Right renal pelvis (tissue), 4 donors: ENCODE measurements around the gene F2RL2. TPM values are rescaled to one million over a fixed set of nuclear protein-coding genes. Genes with fewer than 3 reads are reported as not detected.
"Not testable (repeated sequence)": the region's sequence is repeated elsewhere in the genome, so short reads cannot be mapped to it uniquely, and the experiment has no call there.

Experiments
- DNase-seq, 4 donors: peaks; one replicate each; pipeline ENCODE4 v3.0.0-alpha.2; 2013; ENCODE audit warnings: low read depth in 4 of 4, low spot score in 3 of 4, missing footprints in 1 of 4
- polyA plus RNA-seq, 4 donors: library from polyadenylated mRNA; unstranded; fragments of 120-200 nt; gene quantifications; one replicate each; pipeline ENCODE4 v1.2.1, GENCODE V29; 2013; ENCODE audit not compliant: insufficient read length in 4 of 4

F2RL2 gene
- polyA plus RNA-seq, 4 donors = 0.35 to 0.73 (median 0.50) TPM

DNA sequence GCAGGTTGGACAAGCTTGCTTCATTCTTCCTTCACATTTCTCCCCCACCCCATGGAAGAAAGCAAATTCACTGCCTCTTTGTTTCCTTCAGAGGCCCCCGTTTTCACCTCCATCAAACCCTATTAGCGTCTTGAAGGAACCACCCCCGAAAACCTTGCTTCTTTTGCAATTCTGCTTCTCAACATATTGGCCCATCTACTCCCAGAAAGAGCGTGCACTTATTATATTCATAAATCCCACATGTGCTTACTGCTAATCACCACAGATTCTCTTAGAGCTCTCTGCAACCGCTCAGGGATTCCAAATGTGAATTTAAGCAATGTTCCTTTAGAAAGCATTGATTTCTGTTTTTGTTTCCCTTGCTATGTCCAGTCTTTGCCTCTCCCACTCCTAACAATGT lies 1.1 kb downstream of the F2RL2 start:
- no peak for DNase-seq

DNA sequence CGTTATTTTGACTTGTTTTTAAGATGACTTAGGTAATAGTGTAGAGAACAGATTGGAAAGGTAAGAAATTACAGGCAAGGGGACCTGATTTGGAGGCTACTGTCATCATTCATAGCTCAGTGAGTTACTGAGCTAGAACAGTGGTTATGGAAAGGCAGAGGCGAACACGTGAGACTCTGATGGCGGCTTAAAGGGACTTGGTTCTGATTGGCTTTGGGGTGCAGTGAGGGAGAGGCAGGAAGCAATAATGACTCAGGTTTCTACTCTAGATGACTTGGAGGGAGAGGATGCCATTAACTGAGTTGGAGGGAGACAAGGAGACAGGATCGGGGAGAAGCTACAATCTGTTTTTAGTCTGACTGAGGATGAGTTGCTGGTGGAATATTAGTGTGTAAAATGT lies 3.0 kb downstream of the F2RL2 start:
- DNase-seq = no peak

DNA sequence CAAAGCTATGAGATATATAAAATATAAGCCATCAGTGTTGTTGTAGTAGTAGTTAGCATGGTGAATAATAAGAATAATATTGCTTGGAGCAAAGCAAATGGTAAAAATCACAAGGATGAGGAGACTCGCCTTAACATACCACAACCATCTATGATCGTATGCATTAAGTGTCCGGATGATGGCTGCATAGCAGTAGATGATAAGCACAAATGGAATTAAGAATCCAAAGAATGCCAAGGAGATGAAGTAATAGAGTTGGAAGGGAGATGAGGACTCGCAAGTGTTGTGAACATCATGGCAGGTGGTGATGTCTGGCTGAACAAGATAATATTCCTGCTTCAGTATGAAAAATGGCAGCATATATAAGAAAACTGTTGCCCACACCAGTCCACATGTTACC lies 5.5 kb downstream of the F2RL2 start:
- no peak for DNase-seq

DNA sequence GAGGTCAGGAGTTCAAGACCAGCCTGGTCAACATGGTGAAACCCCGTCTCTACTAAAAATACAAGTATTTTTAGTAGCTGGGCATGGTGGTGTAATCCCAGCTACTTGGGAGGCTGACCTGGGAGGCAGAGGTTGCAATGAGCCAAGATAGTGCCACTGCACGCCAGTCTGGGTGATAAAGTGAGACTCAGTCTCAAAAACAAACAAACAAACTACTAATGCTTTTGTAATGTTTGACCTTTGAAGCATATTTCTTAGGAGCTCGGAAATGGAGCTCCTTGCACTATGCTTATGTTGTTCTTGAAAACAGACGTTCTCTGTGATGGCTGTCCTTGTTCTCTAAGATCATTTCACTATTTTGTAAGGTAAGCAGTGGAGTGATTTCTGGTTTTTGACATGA lies 6.0 kb downstream of the F2RL2 start:
- no peak for DNase-seq

DNA sequence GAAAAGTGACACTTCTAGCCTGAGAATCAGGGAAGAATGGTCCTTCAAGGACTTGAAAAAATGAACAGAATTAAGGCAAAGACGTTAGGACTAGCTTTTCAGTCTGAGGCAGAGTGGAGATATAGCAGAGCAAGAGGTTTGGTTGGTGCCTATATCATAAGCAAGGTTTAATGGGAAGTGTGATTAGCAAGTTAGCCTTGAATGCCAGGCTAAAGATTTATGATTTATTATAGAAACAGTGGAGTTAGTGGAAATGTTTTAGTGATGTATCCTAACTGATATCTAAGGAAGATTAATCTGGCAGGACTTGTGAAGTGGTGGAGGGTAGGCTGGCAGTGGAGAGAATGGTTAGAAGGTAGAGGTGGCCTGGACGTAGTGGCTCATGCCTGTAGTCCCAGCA lies 7.0 kb downstream of the F2RL2 start:
- no peak for DNase-seq

DNA sequence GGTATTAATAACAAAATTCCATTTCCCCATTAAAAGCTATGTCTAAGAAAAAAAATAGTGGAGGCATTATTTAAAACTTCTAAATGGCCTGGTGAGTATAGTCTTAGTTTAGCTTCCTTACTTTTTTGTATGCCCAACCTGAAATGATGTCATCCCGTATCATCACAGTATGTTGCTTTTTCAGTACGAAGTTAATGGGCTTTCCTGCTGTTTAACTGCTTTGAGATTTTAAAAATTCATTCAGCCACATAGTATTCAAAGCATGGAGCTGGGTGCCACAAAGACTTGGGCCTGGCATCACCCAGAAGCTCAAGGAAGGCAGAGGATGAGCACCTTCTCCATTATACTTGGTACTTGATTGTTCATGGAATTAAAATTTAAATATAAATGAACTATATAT lies 7.4 kb downstream of the F2RL2 start:
- DNase-seq = no peak

DNA sequence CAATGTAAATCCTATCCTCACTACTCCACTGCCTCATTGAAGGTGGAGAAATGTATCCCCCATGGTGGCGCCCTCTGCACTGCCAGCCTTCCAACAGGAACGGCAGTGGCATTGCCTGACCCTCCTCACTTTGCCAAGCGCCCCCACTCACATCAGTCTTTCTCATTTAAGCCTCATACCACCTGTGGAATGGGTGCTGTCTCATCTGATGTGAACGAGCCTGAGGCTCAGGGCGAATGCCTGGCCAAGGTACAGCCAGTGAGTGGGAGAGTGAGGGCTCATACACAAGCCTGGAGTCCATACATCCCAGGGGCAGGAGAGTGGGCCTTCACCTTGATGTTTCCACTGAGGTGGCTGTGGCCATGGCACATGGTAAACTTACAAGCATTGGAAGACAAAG lies 10.3 kb downstream of the F2RL2 start:
- DNase-seq = no peak

DNA sequence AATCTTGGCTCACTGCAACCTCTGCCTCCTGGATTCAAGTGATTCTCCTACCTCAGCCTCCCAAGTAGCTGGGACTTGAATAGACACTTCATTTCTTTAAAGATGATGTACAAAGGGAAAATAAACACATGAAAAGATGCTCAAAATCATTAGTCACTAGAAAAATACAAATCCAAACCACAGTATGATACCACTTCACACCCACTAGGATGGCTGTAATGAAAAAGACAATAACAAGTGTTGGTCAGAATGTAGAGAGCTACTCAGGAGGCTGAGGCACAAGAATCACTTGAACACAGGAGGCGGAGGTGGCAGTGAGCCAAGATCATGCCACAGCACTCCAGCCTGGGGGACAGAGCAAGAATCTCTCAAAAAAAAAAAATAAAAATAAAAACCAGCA lies 13.0 kb downstream of the F2RL2 start:
- DNase-seq = no peak

DNA sequence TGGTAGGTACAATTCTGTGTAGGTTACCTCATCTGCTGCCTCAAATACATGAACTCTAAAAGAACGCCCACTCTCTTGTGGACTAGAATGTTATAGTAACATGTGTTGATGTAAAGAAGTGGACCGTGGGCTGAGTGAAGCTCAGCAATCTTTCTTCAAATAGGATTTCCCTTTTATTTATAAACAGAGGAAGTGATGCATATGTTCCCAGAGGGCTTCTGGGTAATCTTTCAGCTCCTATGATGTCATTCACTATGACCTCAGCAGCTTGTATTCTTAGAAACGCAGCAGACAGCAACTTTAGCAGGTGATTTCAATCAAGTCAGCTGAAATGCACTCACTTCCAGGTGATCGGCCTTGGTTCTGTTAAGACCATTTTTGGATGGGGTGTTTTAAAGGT lies 14.4 kb downstream of the F2RL2 start:
- no peak for DNase-seq

DNA sequence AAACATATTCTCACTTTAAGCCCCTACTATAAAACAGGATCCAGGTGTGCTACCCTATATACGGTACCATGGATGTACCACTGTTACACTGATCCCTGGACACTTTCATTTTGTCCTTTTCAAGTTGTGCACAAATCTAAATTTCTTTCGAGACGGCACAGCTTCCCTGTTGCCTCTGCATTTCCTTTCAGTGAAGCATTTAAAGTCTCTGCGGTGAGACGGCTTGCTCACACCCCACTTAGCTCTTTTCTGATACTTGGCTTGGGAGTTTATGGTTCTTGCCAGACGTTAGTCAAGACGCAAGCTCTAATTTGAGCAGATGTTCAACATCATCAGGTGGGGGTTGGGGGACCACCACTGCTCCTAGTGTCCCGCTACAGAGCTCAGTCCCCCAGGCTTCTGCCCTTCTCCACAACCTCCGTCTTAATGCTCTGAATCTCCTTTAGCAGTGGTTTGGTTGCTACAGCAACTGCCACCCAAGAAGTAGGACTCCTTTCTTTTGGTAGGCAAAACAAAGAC lies 15.8 kb downstream of the F2RL2 start:
- DNase-seq = peak in 2 of 4 donors; percentile 31 to 40

DNA sequence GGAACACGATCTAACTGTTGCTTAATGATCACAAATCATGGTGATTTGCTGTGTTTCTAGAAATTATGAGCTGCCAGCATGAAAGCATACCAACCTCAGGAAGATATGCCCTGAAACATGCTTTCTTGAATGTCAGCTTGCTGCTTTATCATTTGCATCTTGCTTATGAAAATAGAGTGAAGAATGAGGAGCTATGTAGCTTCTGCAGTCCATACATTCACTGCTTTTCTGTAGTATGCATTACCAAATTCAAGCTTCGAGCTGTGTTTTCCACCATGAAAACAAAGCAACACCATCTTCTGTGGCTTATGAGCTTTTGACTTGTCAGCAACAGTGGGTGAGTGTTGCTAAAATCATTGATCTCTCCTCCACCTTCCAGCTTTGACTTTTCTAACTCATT lies 16.5 kb downstream of the F2RL2 start:
- DNase-seq = no peak

DNA sequence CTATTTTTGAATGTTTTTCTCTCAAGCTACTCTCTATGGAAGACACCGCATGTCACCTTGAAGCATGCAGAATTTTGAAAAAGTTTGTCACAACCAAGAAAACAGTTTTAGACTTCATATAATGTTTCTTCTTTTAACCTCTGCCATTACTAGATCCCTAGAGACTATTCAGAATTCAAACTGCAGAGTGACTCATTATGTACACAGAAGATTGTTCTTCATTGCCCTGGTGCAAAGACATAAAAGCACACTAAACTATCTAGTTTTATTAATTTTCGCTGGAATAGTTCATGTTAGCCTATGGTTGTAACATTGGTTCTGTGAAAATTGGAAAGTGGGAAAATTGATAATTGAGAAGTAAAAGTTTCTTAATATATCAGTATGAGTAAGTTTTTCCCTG lies 18.4 kb downstream of the F2RL2 start:
- DNase-seq = no peak

DNA sequence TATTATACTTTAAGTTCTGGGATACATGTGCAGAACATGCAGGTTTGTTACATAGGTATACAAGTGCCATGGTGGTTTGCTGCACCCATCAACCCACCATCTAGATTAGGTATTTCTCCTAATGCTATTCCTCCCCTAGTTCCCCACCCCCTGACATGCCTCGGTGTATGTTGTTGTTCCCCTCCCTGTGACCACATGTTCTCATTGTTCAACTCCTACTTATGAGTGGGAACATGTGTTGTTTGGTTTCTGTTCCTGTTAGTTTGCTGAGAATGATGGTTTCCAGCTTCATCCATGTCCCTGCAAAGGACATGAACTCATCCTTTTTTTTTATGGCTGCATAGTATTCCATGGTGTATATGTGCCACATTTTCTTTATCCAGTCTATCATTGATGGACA lies 19.2 kb downstream of the F2RL2 start:
- DNase-seq = not testable (repeated sequence)

DNA sequence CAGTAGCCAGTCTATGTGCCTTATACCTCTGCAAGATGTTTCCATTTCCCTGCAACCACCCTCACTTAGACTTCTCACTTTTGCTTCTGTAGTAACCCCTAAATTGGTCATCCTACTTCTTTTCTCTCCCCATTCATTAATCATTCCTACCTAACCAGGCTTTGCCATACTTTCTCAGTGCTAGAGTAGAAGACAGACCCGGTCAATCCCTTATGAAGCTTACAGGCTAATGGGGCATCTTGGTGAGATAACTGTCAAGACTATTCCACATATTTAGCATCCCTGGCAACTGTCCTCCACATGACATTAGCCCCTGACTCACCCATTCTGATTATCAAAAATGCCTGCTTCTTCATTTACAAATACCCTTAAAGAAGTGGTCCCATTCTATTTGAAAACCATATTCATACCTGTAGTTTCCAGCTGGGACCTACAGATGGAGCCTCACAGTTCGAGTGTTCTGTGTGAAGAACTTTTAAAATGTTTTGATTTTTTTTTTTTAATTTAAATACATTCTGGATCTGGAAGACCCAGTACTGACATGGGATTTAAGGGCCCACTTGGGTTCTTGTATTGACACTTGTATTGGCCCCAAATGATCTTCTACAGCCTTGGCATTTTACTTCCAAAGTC lies 21.0 kb downstream of the F2RL2 start:
- no peak for DNase-seq

DNA sequence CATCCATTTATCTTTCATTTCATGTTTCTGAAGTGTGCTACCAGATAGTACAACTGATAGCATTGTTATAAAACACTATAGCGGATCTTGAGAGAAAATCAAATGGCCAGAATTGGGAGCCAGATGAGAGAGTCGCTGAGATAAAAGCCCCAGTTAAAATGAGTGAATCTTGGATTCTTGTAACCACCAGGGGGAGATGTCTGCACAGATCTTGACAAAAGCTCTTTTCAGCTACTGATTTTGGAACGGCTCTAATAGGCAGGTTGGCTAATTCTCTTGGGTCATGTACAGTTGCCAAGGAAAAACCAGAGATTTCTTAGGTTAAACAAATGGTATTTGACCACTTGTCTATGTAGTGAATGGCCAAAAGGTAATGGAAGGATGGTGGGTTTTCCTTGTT lies 21.7 kb downstream of the F2RL2 start:
- peak in 1 of 4 donors; percentile 38 for DNase-seq

DNA sequence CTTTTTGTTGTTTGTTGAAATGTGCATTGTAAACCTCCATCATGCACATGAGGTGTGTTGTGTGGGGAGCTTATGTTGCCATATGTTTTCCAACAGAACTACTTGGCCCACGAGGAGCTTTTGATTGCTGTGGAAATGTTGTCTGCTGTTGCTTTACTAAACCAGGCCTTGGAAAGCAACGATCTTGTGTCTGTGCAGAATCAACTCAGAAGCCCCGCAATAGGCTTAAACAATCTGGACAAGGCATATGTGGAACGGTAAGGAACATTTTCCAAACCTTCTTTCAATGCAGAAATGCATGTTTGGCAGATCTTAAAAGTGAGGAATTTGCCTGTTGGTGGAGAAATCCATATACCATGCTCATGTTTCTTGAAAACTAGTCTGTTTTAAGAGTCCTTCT lies 22.5 kb downstream of the F2RL2 start:
- no peak for DNase-seq

DNA sequence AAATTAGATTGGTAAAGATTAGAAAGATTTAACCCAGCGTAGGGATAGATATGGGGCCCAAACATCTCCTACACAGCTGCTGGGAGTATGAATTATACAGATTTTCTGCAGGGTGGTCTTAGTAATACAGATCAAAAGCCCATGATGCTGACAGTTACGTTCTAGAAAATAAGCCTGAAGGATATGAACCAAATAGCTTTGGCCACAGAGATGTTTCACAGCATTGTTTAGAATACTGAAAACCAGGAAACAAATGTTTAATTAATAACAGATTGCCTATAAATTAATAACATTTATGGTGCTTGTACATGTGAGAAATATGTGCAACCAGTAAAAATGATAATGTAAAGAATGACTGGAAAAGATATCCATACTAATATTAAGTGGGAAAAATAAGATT lies 24.7 kb downstream of the F2RL2 start:
- DNase-seq = no peak

DNA sequence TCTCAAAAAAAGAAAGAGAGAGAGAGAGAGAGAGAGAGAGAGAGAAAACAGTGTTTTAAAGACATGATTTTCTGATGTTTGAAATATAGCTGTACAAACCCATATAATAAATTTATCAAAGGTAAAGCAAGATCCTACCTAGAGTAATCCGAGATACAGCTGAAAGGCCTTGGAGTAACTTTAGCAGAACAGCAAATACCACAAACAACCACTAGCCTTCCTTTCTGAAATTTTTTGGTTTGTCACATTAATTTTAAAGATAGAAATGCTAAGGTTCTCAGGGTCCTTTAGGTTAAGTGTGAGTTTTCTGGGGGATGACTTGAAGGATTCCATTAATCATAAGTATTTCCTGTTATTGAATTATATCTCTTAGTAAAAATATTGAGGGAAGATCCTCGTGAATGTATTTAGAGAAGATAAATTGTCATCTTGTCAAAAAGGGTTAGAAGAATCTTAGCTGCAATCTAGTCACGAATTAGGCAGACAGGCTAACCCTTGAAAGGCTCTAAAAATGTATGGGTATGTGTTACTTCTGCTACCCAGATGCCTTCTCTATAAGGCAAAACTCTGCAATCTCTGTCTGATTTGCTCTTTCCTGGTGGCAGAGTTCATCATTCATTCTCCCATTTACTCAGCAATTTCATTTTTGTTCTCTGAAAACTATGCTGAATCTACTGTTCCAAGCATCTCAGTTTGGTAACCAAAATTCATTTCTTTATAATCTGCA lies 27.3 kb downstream of the F2RL2 start:
- no peak for DNase-seq

DNA sequence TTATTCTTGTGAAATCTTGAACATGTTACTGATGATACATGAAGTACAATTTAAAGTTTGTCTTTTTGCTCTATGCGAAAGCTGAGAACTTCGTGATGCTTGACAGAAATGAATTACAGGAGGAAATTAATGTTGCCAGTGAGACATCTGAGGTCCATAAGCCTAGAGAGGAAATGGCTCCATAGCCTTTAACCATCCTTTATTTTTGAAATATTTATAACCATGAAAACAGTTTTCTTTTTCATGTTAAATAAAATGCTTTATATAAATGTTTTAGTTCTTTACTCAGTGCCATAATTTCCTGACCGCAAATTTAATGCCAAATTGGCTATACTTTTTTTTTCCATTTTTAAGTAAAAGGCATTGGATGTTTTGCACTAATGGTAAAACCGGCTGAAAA lies 29.1 kb downstream of the F2RL2 start:
- no peak for DNase-seq

DNA sequence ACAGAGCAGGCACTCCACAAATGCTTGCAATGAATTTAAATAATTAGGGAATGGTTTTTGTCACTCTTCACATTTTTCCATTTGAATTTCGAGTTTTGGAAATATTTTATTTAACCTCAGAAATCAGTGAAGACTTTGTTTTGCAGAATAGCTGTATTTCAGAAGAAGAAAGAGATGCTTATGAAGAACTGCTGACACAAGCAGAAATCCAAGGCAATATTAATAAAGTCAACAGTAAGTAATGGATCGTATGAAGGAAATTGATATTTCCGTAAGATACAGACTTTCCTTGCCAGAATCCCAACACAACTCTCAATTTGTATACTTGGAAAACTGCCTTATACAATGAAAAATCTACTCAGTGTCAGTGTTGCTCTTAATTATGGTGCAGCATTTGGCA lies 30.5 kb downstream of the F2RL2 start:
- DNase-seq = no peak

DNA sequence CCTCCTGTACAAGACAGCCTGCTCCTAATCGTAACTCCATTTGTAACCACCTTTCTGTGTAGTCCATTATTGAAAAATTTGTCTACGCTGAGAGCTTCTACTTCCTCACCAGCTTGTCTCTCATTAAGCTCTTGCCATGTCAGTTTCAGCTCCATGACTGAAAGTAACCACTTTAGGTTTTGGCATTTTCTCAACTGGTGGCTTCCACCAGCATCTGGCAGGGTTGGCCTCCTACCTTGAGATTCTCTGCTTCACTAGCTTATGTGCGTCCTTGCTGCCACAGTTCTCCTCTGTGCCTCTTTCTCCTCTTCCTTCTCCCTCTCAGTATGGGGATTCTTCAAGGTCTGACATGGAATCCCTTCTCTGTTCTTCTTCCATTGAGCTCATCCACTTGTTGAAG lies 31.8 kb downstream of the F2RL2 start:
- no peak for DNase-seq

DNA sequence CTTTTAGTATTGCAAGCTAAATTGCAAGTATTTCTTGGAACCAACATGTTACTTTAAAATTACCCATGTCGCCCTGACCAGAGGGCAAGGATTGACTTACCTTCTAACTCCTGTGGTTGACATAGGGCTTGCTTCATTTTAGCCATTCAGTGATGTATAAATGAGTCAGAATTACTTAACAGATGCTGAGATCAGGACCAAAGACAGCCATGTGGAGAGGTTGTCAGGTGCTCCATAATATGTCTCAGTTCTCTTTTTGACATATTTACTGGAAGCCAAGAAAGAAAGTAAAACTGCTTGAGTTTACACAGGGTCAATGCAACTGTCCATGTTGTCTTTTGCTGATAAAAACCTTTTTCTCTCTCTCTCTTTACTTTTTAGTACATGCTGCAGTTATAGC lies 33.2 kb downstream of the F2RL2 start:
- no peak for DNase-seq
